Measurements from ENCODE around the gene OR51V1.
"Not testable (repeated sequence)": the region's sequence is repeated elsewhere in the genome, so short reads cannot be mapped to it uniquely, and the experiment has no call there.

OR51V1 gene

DNA sequence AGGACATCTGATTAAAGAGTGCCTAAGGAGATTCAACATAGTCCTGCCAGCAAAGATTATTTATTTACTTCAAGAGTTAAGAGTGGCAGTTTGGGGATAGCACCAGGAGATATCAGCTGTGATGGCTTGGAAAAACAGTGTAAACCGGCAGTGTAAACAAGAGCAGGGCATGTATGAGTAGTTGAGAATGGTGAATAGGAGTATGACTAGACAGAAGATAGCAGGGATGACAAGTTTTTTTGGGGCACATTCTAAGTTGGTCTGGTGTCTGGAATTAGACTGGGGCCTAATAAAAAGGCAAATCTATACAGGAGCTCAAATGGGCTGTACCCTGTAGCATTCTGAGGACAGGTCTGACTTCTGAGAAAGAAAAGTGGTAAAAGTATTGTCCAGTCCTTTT is 39.4 kb downstream of the OR51V1 start:
- DNase-seq: not testable (repeated sequence)

DNA sequence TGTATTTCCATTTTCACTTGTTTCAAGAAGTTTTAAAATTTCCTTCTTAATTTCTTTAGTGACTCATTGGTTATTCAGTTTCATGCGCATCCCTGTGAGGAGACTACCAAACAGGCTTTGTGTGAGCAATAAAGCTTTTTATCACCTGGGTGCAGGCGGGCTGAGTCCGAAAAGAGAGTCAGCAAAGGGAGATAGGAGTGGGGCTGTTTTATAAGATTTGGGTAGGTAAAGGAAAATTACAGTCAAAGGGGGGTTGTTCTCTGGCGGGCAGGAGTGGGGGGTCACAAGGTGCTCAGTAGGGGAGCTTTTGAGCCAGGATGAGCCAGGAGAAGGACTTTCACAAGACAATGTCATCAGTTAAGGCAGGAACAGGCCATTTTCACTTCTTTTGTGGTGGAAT is 40.3 kb downstream of the OR51V1 start:
- not testable (repeated sequence) for DNase-seq

DNA sequence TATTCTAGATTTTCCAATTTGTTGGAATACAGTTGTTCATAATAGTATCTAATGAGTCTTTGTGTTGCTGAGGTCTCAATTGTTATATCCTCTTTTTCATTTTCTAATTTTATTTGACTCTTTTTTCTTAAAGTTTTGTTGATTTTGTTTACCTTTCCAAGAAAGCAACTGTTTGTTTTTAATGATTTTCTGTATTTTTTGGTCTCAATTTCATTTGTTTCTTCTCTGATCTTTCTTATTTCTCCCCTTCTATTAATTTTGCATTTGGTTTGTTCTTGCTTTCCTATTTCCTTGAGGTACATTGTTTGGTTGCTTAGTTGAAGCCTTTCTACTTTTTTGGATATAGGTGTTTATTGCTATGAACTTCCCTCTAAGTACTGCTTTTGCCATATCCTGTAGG is 40.7 kb downstream of the OR51V1 start:
- DNase-seq: no peak

DNA sequence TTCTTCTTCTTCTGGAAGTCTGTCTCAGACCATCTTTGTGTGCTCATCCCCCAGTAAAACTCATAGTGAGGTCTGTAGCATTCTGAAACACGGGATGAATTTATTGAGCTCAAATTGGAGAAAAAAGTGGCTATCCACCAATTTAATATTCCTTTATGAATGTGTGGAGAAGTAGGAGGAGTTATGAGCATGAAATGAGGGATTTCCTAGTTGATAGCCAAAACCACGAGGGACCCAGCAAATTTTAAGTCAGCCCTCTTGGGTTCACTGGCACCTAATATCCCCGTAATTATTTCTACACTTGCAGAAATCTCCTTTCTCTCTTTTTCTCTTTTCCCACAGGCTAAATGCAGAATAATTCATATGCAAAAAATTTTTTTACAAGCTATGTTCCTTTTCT is 45.8 kb downstream of the OR51V1 start, which contains the start of gene OR52A1:
OR52A1 (minus strand) TSS at position 101 of the 400 bp plus-strand sequence. CDS start 2,388 bp downstream, outside the sequence.
- no peak for DNase-seq

DNA sequence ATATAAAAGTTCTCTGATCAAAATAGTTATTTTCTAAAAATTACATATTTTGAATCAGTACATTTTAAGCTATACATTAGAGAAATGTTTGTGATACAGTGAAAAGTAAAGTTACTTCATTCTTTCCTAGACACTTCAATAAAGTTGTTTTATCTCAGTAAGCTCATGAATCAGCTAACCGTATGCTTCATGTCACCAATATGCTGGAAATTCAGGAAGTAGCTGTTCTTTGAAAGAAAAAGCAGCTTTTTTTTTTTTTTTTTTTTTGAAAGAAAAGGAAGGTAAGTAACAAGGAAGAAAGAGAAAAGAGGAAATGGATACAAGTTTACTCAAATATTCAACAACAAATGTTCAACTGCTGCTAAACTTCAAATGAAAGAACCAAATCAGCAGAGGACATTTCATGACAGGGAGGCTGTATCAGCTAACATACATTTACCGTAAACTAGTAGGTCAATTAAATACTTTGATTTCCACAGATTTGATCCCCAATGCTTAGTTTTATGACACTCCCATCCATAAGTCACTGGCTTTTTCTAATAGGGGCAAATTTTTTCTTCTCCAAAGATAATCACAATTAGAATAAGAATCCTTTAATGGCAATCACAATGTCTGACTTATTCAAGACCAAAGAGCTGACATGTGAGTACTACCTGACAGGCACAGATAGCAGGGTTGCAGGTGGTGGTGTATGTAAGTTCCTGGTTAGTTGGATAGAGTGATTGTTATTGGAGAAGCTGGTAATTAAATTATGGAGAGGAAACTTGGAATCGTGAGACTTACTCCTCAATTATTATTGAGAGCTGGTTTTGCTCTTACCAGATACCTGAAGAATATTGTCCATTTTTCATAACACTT is 46.7 kb downstream of the OR51V1 start:
- no peak for DNase-seq

DNA sequence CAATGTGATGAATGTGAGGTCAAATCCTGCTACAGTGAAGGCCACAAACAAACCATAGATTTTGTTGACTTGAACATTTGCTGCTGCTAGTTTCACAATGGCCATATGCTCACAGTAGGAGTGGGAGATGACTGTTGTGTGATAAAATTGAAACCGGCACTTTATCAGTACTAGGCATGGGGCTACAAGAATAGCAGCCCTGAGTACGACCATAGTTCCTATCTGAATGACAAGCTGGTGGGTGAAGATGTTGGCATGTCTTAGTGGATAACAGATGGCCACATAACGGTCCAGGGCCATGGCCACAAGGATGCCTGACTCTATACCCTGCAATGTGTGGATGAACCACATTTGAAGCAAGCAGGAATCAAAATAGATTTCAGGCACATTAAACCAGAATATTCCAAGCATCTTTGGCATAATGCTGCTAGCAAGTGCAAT is 48.7 kb downstream of the OR51V1 start:
- no peak for DNase-seq

All from stimulated activated CD4-positive, alpha-beta T cell treated with anti-CD3 and anti-CD28 coated beads, Interleukin-4, amount 100 ng/mL, for 1 hour (primary cell).